ENCODE data around the gene PRR5. TPM values are rescaled to one million over a fixed set of nuclear protein-coding genes. Genes with fewer than 3 reads are reported as not detected.
"Not testable (repeated sequence)": the region's sequence is repeated elsewhere in the genome, so short reads cannot be mapped to it uniquely, and the experiment has no call there.

Gene PRR5
- total and polyA plus RNA-seq, 4 donors, result 11.5 to 49.1 (median 19.3) TPM

GRCh38 chr22:44678556-44679305 is 23.3 kb upstream of the PRR5 start:
- Histone ChIP-seq H3K9me3 (ENCODE audit: control insufficient read depth in 4 of 4, low read length in 3 of 4) (no peaks in the 10 kb centered on the region), H3K4me3 (ENCODE audit: low read depth in 1 of 3, low read length in 3 of 3) (no peak overlapping the region), H3K27ac (ENCODE audit: low read depth in 1 of 2, low read length in 2 of 2) (no peak overlapping the region), H3K4me1 (ENCODE audit: control insufficient read depth in 4 of 4, insufficient read depth in 4 of 4, low read length in 3 of 4) (peaks cover 0 to 13% (median 5%) of the 10 kb centered on the region in 4 donors), H3K27me3 (ENCODE audit: control insufficient read depth in 4 of 4, insufficient read depth in 4 of 4, low read length in 3 of 4) (peaks cover 0 to 2% (median 0%) of the 10 kb centered on the region in 4 donors), H3K36me3 (ENCODE audit: control insufficient read depth in 4 of 4, insufficient read depth in 3 of 4, low read depth in 1 of 4, low read length in 3 of 4) (no peaks in the 10 kb centered on the region), H3K9ac (ENCODE audit: low read depth in 1 of 2, low read length in 2 of 2) (no peak overlapping the region)
- WGBS, result 91% methylated on average over 18 of the region's 18 CpGs
- DNase-seq (ENCODE audit: low spot score), result no peak
- TF ChIP-seq MAX (IDR thresholded peaks at IDR 0.05) (no peak), NR2F2 (IDR thresholded peaks at IDR 0.05) (no peak), RXRA (IDR thresholded peaks at IDR 0.05) (no peak)

GRCh38 chr22:44679306-44679647 is 22.7 kb upstream of the PRR5 start:
- H3K4me3 ChIP-seq (ENCODE audit: low read depth in 1 of 3, low read length in 3 of 3); H3K27me3 ChIP-seq (ENCODE audit: control insufficient read depth in 4 of 4, insufficient read depth in 4 of 4, low read length in 3 of 4); H3K36me3 ChIP-seq (ENCODE audit: control insufficient read depth in 4 of 4, insufficient read depth in 3 of 4, low read depth in 1 of 4, low read length in 3 of 4); DNase-seq (ENCODE audit: low spot score); H3K27ac ChIP-seq (ENCODE audit: low read depth in 1 of 2, low read length in 2 of 2); H3K9ac ChIP-seq (ENCODE audit: low read depth in 1 of 2, low read length in 2 of 2); H3K9me3 ChIP-seq (ENCODE audit: control insufficient read depth in 4 of 4, low read length in 3 of 4): not testable (repeated sequence)
- peaks cover 0 to 13% (median 5%) of the 10 kb centered on the region in 4 donors for H3K4me1 ChIP-seq (ENCODE audit: control insufficient read depth in 4 of 4, insufficient read depth in 4 of 4, low read length in 3 of 4)
- 95% methylated on average over 9 of the region's 9 CpGs for WGBS

- H3K4me1 ChIP-seq (ENCODE audit: control insufficient read depth in 4 of 4, insufficient read depth in 4 of 4, low read length in 3 of 4), result peaks cover 2 to 16% (median 5%) of the 10 kb centered on the region in 4 donors
- WGBS, result 48% methylated on average over 5 of the region's 5 CpGs
- no peak for TF ChIP-seq JUND (IDR thresholded peaks at IDR 0.05)
- TF ChIP-seq HNF4G (IDR thresholded peaks at IDR 0.05), result no peak
- no peak for TF ChIP-seq HNF4A (conservative IDR thresholded peaks at IDR 0.05)
- no peak for TF ChIP-seq RAD21 (IDR thresholded peaks at IDR 0.05)
- TF ChIP-seq FOXA1 (IDR thresholded peaks at IDR 0.05), result no peak
- TF ChIP-seq EGR1 (IDR thresholded peaks at IDR 0.05; ENCODE audit: low read depth in 2 of 2), result no peak
- no peak for TF ChIP-seq ZBTB33 (IDR thresholded peaks at IDR 0.05)
- no peak for TF ChIP-seq GABPA (IDR thresholded peaks at IDR 0.05 in 1 of 2, conservative IDR thresholded peaks at IDR 0.05 in 1 of 2)
- no peak for TF ChIP-seq NR2F2 (IDR thresholded peaks at IDR 0.05)
- no peak for TF ChIP-seq YY1 (IDR thresholded peaks at IDR 0.05)
- no peak for TF ChIP-seq RXRA (IDR thresholded peaks at IDR 0.05)
- no peak for TF ChIP-seq FOXA2 (IDR thresholded peaks at IDR 0.05)
- no peak for TF ChIP-seq MAX (IDR thresholded peaks at IDR 0.05)
- no peak for TF ChIP-seq SP1 (IDR thresholded peaks at IDR 0.05)
- no peak for TF ChIP-seq REST (IDR thresholded peaks at IDR 0.05)
These were observed 21.9 kb upstream of the PRR5 start for GRCh38 chr22:44680058-44680457.

More at GRCh38 chr22:44680058-44680457, 21.9 kb upstream of the PRR5 start:
- H3K9me3 ChIP-seq (ENCODE audit: control insufficient read depth in 4 of 4, low read length in 3 of 4), result no peaks in the 10 kb centered on the region
- H3K27ac ChIP-seq (ENCODE audit: low read depth in 1 of 2, low read length in 2 of 2), result no peak overlapping the region
- no peak overlapping the region for H3K4me3 ChIP-seq (ENCODE audit: low read depth in 1 of 3, low read length in 3 of 3)
- DNase-seq (ENCODE audit: low spot score), result no peak
- H3K36me3 ChIP-seq (ENCODE audit: control insufficient read depth in 4 of 4, insufficient read depth in 3 of 4, low read depth in 1 of 4, low read length in 3 of 4), result no peaks in the 10 kb centered on the region
- H3K9ac ChIP-seq (ENCODE audit: low read depth in 1 of 2, low read length in 2 of 2), result no peak overlapping the region
- peaks cover 0 to 2% (median 0%) of the 10 kb centered on the region in 4 donors for H3K27me3 ChIP-seq (ENCODE audit: control insufficient read depth in 4 of 4, insufficient read depth in 4 of 4, low read length in 3 of 4)
